ENCODE results near the gene C1QB. TPM values are rescaled to one million over a fixed set of nuclear protein-coding genes. Genes with fewer than 3 reads are reported as not detected.

Gene C1QB
- total and polyA plus RNA-seq, 9 of the 15 experiments (the other 6 are each of a cell fraction or from before 2014, with no cell fraction given), result 0.55 TPM; not detected in 8

DNA sequence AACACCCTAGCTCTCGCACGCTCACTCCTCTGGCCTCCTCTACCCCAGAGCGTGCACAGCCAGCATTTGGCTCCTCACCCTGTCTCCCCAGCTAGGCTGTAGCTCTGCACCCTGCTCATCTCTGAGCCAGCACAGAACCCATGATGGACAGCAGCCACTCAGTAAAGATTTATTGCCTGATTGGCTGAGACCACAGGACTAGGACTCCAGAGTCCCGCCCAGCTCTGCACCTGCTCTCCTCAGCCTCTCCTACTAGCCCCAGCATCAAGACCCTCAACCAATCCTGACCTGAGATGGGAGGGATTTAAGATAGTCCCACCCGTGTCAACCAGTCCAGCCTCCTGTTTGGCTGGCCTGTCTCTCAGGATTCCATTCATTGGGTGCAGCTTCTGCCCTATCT lies 9.3 kb downstream of the C1QB start (continued):
- TF ChIP-seq, protein P1, sequence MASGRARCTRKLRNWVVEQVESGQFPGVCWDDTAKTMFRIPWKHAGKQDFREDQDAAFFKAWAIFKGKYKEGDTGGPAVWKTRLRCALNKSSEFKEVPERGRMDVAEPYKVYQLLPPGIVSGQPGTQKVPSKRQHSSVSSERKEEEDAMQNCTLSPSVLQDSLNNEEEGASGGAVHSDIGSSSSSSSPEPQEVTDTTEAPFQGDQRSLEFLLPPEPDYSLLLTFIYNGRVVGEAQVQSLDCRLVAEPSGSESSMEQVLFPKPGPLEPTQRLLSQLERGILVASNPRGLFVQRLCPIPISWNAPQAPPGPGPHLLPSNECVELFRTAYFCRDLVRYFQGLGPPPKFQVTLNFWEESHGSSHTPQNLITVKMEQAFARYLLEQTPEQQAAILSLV (tag; IDR thresholded peaks at IDR 0.05), result no peak
- no peak for TF ChIP-seq ERF (CRISPR knock-in tag; IDR thresholded peaks at IDR 0.05)

DNA sequence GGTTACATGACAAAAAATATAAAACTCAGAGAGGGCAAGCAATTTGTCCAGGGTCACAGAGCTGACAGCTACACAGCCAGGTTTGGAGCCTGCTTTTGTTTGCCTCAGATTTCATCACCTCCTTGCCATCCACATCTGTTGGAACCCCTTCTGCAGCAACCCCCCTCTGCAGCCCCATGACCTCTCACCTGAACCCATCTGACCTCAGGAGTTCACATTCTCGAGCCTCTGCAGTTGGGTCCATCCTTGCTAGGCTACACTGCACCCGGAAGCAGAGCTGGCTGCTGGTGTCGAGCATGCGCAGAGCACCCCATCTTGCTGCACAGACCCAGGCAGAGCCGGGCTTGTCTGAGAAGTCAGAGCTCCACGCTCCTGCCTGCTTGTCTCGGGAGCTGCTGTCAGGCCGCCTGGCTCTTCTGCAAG lies 10.0 kb downstream of the C1QB start:
- Histone ChIP-seq H3K9me1 (ENCODE audit: control insufficient read depth, insufficient read depth, low read length) (no peaks in the 10 kb centered on the region), H3K4me2 (ENCODE audit: insufficient read depth, low read length) (no peak overlapping the region), H3K9ac (ENCODE audit: insufficient read depth in 1 of 2, low read depth in 2 of 2, low read length in 2 of 2) (no peak overlapping the region; a peak in 1 of 4 replicates), H3K4me3 (no peak overlapping the region), H3K36me3 (ENCODE audit: control insufficient read depth, insufficient read depth, low read length) (no peaks in the 10 kb centered on the region), H3K27ac (ENCODE audit: extremely low read depth, low read depth, low read length) (no peak overlapping the region), H3K27me3 (ENCODE audit: control insufficient read depth in 2 of 2, insufficient read depth in 2 of 2, low read length in 2 of 2) (peaks cover 3 to 44% of the 10 kb centered on the region in 2 experiments; a peak in 4 of 5 replicates), H2AFZ (ENCODE audit: low read depth, low read length) (no peak overlapping the region; the same call in 1 of the 2 replicates), H3K9me3 (replicated peaks; ENCODE audit: control insufficient read depth, insufficient read depth, low read depth, low read length) (no peaks in the 10 kb centered on the region), H4K20me1 (replicated peaks; ENCODE audit: control insufficient read depth, insufficient read depth, low read length) (peaks cover 6% of the 10 kb centered on the region), H3K79me2 (ENCODE audit: control insufficient read depth, insufficient read depth, low read length) (no peaks in the 10 kb centered on the region), H3K4me1 (replicated peaks in 1 of 2; ENCODE audit: control insufficient read depth in 2 of 2, insufficient read depth in 2 of 2, low read length in 2 of 2) (peaks cover 0 to 4% of the 10 kb centered on the region in 2 experiments; a peak in 1 of 5 replicates)
- CTCF ChIA-PET (ENCODE audit: low intra/inter-chr PET ratio), result no interaction called here
- DNase-seq (ENCODE audit: extremely low read depth in 1 of 4, low spot score in 3 of 4), result peak; percentile 25 to 55 (median 46)
- peak; percentile 72 for ATAC-seq
- 3% methylated on average over 5 of the region's 8 CpGs for WGBS (ENCODE audit: insufficient coverage, low coverage, missing lambda C conversion rate)
- intact Hi-C loops (cut with micrococcal nuclease), result no loop called here
- POLR2A ChIA-PET, result interaction anchor here (0.5 to 0.7 kb wide), 3 partner anchors 11 to 194 kb away, joined by 3 read pairs; no protein-coding TSS in a partner anchor
- FAIRE-seq, result no peak
- in situ Hi-C loops (cut with MboI), result no loop called here
- no TSS peak for BruUV-seq (replicated peaks)
- TF ChIP-seq NR2C1 (IDR thresholded peaks at IDR 0.05) (peak; percentile 35; the same call in 1 of the 2 replicates), NR2C1 (tag; IDR thresholded peaks at IDR 0.05) (peak; percentile 64; the same call in 1 of the 2 replicates), RBM17 (IDR thresholded peaks at IDR 0.05; ENCODE audit: borderline replicate concordance, low read depth, low read length) (no peak), ETV6 (IDR thresholded peaks at IDR 0.05; ENCODE audit: borderline replicate concordance in 1 of 2, low read depth in 2 of 2, low read length in 1 of 2) (no peak), ETV6 (CRISPR knock-in tag; IDR thresholded peaks at IDR 0.05; ENCODE audit: borderline replicate concordance) (no peak)
- TF ChIP-seq, protein P2, sequence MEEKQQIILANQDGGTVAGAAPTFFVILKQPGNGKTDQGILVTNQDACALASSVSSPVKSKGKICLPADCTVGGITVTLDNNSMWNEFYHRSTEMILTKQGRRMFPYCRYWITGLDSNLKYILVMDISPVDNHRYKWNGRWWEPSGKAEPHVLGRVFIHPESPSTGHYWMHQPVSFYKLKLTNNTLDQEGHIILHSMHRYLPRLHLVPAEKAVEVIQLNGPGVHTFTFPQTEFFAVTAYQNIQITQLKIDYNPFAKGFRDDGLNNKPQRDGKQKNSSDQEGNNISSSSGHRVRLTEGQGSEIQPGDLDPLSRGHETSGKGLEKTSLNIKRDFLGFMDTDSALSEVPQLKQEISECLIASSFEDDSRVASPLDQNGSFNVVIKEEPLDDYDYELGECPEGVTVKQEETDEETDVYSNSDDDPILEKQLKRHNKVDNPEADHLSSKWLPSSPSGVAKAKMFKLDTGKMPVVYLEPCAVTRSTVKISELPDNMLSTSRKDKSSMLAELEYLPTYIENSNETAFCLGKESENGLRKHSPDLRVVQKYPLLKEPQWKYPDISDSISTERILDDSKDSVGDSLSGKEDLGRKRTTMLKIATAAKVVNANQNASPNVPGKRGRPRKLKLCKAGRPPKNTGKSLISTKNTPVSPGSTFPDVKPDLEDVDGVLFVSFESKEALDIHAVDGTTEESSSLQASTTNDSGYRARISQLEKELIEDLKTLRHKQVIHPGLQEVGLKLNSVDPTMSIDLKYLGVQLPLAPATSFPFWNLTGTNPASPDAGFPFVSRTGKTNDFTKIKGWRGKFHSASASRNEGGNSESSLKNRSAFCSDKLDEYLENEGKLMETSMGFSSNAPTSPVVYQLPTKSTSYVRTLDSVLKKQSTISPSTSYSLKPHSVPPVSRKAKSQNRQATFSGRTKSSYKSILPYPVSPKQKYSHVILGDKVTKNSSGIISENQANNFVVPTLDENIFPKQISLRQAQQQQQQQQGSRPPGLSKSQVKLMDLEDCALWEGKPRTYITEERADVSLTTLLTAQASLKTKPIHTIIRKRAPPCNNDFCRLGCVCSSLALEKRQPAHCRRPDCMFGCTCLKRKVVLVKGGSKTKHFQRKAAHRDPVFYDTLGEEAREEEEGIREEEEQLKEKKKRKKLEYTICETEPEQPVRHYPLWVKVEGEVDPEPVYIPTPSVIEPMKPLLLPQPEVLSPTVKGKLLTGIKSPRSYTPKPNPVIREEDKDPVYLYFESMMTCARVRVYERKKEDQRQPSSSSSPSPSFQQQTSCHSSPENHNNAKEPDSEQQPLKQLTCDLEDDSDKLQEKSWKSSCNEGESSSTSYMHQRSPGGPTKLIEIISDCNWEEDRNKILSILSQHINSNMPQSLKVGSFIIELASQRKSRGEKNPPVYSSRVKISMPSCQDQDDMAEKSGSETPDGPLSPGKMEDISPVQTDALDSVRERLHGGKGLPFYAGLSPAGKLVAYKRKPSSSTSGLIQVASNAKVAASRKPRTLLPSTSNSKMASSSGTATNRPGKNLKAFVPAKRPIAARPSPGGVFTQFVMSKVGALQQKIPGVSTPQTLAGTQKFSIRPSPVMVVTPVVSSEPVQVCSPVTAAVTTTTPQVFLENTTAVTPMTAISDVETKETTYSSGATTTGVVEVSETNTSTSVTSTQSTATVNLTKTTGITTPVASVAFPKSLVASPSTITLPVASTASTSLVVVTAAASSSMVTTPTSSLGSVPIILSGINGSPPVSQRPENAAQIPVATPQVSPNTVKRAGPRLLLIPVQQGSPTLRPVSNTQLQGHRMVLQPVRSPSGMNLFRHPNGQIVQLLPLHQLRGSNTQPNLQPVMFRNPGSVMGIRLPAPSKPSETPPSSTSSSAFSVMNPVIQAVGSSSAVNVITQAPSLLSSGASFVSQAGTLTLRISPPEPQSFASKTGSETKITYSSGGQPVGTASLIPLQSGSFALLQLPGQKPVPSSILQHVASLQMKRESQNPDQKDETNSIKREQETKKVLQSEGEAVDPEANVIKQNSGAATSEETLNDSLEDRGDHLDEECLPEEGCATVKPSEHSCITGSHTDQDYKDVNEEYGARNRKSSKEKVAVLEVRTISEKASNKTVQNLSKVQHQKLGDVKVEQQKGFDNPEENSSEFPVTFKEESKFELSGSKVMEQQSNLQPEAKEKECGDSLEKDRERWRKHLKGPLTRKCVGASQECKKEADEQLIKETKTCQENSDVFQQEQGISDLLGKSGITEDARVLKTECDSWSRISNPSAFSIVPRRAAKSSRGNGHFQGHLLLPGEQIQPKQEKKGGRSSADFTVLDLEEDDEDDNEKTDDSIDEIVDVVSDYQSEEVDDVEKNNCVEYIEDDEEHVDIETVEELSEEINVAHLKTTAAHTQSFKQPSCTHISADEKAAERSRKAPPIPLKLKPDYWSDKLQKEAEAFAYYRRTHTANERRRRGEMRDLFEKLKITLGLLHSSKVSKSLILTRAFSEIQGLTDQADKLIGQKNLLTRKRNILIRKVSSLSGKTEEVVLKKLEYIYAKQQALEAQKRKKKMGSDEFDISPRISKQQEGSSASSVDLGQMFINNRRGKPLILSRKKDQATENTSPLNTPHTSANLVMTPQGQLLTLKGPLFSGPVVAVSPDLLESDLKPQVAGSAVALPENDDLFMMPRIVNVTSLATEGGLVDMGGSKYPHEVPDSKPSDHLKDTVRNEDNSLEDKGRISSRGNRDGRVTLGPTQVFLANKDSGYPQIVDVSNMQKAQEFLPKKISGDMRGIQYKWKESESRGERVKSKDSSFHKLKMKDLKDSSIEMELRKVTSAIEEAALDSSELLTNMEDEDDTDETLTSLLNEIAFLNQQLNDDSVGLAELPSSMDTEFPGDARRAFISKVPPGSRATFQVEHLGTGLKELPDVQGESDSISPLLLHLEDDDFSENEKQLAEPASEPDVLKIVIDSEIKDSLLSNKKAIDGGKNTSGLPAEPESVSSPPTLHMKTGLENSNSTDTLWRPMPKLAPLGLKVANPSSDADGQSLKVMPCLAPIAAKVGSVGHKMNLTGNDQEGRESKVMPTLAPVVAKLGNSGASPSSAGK (IDR thresholded peaks at IDR 0.05), result no peak

All from K562 (cell line).